IPS-NIHi7 (cell line): ENCODE data around the gene SLC45A2.
A peak's percentile ranks its signal among the peaks of the same experiment; 100 is the strongest.
"Not testable (repeated sequence)": the region's sequence is repeated elsewhere in the genome, so short reads cannot be mapped to it uniquely, and the experiment has no call there.

Experiments used
- DNase-seq: peaks from one replicate; pipeline ENCODE4 v3.0.0; 2012; ENCODE audit warnings: mixed read lengths; ENCODE audit errors: extremely low spot score

Gene SLC45A2

DNA sequence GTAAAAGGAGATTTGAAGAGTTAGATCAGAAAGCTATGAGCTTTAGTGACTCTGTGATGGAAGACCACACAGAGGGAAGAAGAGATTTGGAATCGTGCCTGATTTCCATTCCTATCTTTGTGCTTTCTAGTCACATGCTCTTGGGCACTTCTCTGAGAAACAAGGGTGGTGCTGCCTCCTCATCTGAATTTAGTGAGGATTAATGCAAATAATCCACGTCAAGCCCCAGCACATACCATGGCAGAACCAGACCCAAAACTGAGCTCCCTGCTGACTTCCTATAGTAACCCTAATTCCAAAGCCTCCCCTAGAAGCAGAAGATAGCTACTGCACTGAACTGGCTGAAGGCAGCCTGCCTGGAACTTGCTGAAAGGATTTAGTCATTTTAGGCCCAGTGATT lies 17.7 kb downstream of the SLC45A2 start:
- DNase-seq = no peak

DNA sequence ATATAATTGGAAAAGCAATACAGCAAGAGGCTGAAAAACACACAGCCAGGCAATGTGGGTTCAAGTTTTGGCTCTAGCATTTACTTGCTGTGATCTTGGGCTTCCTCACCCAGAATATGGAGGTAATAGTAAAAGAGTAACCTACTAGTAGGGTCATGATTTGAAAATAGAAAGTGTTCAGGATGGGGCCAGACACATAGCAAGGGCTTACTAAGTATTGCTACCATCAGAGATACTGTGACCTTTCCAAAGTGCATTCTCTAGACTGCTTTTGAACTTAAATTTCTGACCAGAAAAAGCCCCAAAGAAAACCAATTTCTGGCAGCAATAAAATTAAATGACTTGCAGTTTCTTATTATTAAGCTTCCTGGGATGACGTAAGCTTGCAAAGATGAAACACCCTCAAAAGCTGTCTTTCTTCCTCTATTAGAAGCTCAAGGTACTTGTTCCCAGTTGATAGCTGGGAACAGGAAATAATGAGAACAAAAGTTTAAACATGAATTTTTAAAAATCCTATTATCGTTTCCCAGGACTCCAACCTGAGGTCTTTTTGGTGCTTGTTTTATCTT lies 20.3 kb downstream of the SLC45A2 start:
- DNase-seq = no peak

DNA sequence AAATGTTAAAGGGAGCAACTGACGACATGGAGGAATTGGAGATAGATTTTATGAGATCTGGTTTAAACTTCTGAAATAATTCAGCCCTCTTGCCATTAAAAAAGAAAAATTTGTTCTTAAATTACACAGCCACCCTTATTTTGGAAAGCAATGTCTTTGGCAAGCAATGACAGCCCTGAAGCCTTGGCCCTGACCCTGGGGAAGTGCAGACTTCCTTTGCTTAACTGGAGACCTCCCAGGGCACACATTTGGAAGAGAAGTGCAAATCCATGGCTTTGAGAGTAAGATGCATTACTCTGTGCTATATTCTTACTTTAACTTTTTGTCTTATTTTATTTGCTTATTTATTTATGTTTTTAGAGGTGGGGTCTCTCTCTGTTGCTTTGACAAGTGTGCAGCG lies 26.3 kb downstream of the SLC45A2 start:
- no peak for DNase-seq

DNA sequence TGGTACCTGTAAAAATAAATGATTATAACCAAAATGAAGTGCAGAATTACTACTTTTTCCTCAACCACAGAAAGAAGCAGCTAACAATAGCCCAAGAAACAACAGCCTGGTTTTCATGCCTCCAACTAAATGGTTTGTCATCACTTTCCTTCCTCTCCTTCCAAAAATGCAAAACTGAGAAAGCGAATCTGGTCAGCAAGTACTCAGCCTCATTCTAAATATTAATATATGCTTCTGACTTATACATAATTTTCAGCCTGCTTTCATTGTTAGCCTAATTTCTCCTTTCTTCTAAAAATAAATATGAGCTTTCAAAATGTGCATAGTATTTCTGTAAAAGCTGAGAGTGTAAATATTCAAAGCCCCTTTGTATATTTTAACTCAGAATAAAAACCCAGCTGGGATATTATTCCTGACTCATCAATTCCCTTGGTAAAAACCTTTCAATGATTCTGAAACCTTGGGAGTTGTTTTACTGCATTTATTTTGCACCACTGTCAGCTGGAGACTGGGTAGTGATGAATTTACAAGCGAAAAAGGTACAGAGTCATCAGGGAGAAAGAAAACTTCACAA lies 26.8 kb downstream of the SLC45A2 start:
- DNase-seq = no peak

DNA sequence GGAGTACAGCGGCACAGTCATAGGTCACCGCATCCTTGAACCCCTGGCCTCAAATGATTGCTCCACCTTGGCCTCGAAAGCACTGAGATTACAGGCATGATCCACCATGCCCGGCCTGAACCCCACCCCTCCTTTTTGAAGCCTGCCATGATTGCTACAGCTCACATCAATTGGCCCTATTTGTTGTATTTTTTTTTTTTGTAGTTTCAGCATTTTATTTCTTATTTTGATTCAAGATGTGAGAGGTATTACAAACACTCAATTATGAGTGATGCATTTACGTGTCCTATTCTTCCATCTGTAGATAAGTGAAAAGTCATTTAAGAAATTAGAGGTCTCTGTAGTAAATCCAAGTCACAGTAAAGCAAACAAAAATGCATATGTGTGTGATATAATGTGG lies 32.3 kb downstream of the SLC45A2 start:
- not testable (repeated sequence) for DNase-seq

DNA sequence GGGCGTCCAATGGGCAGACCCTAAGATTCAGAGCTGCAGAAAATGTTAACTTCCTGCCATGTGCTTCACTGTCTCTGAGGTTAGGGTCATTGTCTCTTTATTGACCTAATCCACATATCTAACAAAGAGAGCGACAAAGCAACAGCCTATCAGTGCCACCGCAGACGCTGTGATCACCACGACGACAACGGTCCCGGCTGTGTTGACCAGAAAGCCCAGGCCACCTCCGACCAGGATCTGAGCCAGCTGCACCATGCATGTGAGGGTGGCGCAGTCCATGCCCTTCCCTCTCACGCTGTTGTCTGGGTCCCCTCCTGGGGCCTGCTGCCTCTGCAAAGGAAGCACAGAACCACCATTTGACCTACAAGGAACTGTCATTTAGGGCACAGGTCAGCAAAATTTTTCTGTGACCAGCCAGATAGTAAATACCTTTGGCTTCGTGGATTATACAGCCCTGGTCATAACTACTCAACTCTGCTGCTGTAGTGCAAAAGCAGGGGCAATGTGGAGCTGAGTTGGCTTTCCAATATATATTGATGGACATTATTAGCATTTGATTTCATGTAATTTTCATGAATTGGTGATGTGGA lies 39.9 kb downstream of the SLC45A2 start:
- DNase-seq = peak; percentile 31

DNA sequence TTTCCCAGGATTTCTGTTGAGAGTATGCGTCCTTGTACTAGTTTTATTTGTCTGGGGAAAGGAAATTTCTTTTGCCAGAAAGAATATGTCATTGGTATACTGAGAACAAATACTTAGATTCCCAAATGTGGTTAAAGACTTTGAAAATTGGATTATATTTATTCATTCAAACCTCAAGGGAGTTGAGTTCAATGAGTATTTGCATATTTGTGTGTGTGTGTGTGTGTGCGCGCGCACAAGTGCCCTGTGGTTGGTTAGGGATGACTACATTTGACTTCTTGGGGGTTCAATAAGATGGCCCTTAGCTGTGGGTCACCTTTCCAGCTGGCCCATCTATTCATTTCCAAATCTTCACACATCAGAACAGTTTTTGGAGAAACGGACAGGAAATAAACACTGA lies 43.4 kb downstream of the SLC45A2 start:
- DNase-seq = no peak

DNA sequence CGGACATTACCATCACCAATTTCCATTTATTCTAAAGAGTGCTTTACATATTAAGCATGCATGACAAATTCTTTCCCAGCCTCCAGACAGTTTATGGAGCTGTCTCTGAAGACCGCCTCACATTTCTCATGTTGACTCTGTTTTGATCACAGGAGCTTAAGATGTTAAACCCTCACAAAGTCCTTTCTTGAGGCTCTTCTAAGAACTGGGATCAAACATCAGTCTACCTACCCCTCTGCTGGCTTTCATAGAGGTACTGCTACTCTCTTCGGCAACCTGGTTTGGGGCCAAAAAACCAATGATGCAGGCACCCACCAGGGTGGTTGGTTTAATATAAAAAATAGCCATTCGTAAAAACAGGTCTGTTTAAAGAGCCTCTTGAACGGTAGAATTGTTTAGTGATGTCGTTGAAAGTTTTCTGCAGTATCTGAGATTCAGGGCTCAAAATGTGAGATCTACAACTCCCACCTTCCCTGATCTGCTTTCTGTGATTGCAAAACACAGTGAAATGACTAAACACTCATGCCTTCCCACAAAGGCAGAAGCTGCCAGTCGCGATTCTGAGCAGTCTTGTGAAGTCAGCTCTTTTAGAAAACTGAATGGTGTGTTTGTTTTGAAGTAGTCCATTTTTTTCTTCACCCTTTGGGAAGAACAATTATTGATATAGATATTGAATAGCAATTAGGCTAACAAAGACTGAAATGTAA lies 44.8 kb downstream of the SLC45A2 start:
- no peak for DNase-seq

DNA sequence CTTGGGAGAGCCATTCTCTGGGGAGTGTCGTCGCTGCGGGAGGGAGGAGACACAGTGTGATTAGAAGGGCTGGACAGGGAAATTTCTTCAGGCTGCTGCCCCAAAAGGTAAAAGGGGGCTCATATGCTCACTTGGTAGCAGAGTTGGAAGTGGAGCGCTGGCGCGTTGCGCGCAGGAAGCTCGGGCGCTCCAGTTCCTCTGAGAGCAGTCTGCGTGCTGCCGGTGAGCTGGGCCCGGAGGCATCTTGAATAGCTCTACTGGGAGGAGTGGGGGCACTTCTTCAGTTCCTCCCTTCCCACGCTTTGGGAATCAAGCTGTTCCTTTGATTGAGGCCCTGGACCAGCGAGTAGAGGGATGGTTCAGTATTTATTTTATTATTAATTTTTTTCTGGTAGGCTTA lies 45.6 kb downstream of the SLC45A2 start:
- no peak for DNase-seq

DNA sequence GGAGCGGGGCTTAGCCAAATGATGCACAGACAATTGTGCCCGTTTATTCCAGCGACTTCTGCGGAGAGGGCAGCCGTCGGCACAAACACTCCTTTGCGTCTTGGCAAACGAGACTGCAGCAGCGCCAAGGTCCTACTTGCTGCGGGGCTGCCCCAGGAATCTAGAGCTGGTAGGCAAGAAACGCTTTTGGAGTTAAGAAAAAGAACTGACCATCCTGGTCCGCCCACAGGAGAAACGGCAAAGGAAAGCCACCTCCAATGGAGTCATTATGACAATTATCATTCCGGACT lies 46.0 kb downstream of the SLC45A2 start:
- DNase-seq = no peak

DNA sequence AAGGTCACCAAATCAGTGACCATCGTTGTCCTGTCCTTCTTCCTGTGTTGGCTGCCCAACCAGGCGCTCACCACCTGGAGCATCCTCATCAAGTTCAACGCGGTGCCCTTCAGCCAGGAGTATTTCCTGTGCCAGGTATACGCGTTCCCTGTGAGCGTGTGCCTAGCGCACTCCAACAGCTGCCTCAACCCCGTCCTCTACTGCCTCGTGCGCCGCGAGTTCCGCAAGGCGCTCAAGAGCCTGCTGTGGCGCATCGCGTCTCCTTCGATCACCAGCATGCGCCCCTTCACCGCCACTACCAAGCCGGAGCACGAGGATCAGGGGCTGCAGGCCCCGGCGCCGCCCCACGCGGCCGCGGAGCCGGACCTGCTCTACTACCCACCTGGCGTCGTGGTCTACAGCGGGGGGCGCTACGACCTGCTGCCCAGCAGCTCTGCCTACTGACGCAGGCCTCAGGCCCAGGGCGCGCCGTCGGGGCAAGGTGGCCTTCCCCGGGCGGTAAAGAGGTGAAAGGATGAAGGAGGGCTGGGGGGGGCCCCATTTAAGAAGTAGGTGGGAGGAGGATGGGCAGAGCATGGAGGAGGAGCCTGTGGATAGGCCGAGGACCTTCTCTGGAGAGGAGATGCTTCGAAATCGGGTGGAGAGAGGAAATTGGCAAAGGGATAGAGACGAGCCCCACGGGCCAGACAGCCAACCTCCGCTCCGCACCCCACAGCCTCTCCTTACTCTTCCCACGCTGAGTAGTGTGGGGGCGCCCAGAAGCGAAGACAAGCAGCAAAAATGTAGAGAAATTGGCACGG lies 46.6 kb downstream of the SLC45A2 start:
- no peak for DNase-seq

DNA sequence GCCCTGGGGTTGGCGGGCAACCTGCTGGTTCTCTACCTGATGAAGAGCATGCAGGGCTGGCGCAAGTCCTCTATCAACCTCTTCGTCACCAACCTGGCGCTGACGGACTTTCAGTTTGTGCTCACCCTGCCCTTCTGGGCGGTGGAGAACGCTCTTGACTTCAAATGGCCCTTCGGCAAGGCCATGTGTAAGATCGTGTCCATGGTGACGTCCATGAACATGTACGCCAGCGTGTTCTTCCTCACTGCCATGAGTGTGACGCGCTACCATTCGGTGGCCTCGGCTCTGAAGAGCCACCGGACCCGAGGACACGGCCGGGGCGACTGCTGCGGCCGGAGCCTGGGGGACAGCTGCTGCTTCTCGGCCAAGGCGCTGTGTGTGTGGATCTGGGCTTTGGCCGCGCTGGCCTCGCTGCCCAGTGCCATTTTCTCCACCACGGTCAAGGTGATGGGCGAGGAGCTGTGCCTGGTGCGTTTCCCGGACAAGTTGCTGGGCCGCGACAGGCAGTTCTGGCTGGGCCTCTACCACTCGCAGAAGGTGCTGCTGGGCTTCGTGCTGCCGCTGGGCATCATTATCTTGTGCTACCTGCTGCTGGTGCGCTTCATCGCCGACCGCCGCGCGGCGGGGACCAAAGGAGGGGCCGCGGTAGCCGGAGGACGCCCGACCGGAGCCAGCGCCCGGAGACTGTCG lies 47.3 kb downstream of the SLC45A2 start:
- DNase-seq = no peak

DNA sequence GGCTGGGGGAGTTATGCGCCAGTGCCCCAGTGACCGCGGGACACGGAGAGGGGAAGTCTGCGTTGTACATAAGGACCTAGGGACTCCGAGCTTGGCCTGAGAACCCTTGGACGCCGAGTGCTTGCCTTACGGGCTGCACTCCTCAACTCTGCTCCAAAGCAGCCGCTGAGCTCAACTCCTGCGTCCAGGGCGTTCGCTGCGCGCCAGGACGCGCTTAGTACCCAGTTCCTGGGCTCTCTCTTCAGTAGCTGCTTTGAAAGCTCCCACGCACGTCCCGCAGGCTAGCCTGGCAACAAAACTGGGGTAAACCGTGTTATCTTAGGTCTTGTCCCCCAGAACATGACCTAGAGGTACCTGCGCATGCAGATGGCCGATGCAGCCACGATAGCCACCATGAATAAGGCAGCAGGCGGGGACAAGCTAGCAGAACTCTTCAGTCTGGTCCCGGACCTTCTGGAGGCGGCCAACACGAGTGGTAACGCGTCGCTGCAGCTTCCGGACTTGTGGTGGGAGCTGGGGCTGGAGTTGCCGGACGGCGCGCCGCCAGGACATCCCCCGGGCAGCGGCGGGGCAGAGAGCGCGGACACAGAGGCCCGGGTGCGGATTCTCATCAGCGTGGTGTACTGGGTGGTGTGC lies 48.0 kb downstream of the SLC45A2 start, which contains the start of gene RXFP3:
Gene RXFP3 (plus strand): TSS at position 6 of the 636 bp plus-strand sequence. CDS start 355 bp downstream, at position 361.
- DNase-seq = peak; percentile 50

DNA sequence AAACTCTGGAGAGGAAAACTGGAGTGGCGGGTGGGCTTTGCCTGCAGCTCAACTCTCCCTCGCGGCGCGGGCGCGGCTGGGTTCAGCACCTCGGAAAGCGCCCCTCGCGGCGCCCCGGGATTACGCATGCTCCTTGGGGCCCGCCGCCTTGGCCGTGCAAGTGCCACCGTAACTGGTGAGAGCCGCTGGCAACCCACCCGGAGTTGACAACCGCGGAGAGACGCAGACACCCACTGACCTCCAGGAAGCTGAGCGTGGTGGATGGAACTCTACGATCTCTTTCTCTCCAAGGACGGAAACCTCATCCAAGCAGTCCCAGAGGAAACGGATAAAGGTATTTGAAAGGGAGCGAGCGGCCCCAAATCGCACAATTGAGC lies 48.5 kb downstream of the SLC45A2 start:
- peak; percentile 87 for DNase-seq

DNA sequence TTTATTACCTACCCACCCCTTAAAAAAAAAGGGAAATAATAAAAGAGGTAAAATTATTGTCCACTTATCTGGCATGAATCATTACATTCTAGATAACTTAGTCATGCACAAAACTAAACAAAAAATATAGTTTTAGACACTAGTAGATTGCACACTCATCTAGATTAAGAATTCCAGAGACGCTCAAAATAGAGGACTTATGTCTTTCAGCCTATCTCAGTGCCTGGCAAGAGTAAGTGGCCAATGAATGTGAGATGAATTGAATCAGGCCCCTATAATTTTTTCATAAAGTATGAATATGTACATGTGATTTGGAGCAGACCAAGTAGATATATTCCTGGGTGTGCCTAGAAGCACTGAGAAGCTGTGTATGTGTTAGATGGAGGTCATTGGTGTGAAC lies 50.3 kb downstream of the SLC45A2 start:
- no peak for DNase-seq

DNA sequence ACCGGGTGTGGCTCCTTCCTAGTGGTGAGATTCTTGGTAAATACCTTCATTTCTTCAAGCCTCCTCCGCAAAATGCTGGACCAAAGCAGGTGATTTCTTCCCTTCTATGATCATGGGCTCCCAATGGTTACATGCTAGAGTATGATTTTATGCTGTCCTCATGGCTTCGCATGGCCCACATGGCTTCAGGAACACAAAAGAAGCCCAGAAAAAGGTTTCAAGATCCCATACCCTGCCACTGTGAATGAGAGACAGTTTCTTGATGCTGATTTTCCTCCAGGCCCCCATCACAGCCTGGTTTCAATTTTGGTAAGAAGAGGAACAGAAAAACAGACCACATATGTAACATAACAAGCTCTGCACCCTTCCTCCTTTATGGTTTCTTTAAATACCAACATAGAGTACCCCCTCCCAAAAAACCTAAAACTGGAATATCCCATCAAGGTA lies 50.7 kb downstream of the SLC45A2 start:
- DNase-seq = no peak

DNA sequence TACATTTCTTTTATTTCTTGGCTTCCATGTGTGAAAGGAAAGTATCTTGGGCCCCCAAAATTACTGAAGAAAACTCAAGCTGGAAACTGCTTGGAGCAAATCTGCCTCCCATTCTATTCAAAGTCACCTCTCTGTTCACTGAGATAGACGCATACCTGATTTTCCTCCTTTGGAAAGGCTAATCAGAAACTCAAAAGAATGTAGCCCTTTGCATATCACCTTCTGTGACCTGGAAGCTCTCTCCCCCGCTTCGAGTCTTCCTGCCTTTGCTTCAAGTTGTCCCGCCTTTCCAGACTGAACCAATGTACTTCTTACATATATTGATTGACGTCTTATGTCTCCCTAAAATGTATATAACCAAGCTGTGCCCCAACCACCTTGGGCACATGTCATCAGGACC lies 53.4 kb downstream of the SLC45A2 start:
- no peak for DNase-seq

DNA sequence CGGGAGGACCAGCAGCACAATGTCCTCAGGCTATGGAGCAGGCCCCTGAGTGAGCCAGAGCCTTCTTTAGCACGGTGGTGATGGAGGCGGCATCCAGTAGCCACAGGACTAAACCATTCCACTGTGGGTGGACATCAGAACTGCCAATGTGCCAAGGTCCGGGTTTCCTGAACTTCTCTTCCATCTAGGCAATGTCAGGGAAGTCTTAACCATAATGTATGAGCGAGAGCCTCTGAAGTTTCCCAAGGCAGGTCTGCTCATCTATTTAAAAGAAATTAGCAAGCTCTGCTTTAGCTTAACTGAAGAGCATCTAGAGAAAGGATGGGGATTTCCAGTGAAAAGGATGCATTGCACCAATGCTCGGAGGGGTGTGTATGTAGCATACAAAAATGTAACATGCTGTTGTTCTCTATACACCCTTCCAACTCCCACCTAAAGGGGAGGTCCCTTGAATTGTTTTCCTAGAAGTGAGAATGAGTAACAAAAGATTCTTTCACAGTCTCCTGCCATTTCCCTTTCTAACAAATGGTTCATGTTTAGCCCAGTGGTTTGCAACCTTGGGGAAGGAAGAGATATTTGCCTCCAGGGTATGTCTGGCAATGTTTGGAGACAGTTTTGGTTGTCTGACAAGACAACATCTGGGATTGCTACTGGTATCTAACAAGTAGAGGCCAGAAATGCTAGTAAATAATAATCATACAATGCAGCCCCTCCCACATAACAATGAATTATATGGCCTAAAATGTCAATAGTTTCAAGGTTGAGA lies 54.4 kb downstream of the SLC45A2 start:
- no peak for DNase-seq

DNA sequence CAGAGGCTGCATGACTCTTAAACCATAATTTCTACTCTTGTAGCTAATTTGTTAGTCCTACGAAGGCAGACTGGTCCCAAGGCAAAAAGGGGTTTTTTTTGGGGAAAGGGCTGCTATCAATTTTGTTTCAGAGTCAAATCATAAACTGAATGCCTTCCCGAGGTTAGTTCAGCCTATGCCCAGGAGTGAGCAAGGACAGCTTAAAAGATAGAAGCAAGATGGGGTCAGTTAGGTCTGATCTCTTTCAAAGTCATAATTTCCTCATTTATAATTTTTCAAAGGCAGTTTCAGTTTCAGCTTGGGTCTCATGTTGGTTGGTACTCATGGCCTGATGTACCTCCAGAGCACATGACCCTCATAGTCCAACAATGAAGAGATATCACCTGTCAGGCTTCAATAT lies 56.2 kb downstream of the SLC45A2 start:
- no peak for DNase-seq

DNA sequence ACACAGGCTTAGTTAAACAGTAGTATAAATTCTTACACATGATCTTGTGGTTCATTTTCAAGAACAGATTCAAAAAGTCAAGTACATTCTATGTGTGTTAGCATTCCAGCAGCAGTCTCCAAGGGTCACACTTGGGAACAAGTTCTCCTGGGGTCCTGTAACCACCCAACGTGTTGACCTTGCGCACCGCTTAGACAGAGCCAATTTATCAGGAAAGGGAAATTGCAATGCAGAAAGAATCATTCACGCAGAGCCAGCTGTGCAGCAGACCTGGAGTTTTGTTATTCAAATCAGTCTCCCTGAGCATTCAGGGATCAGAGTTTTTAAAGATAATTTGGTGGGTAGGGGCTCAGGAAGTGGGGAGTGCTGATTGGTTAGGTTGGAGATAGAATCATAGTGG lies 56.8 kb downstream of the SLC45A2 start:
- DNase-seq = no peak

DNA sequence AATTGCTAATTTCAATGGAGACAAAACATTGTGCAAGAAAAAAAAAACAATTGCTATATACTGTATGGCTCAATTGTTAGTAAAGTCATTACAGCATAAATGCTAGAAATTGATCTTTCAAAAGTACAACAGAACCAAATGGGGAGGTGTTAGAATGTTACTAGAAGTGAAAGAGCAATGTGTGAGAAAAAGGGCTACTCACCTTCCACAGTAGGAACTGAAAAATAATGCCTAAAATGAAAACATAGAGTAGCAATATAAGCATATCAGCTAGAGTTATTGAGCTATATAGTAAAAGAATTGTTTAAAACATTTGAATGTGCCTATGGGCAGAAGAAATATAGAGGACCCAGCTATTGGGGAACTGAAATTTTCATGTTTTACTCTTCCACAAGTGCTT lies 59.2 kb downstream of the SLC45A2 start:
- DNase-seq = no peak
